GM21786 (cell line): ENCODE measurements around the gene MTREX.

Experiments
- ATAC-seq: cut with Tn5 transposase; IDR thresholded peaks from one replicate; pipeline ENCODE4 v1.9.1; 2021; ENCODE audit not compliant: unreplicated experiment

The MTREX gene

DNA sequence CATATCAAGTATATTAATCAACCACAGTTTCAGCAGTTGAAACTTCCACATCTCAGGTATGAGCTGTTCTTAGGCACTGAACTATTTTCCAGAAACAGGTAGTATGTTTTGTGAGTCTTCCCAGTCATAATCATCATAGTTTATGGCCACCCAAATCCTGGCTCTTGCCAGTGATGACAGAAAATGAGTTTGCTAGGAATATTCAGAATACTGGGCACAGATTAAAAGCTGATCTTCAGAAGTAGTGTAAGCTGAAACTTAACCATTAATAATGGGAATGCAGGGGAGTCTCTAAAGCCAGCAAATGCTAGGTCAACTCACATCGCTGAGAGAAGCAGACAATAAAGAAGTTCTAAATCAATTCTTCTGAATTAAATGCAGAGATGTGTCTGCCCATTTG lies 162.5 kb downstream of the MTREX start:
- ATAC-seq: no peak

- no peak for ATAC-seq
These were observed 163.7 kb downstream of the MTREX start for GRCh38 chr5:55471468-55471867.

DNA sequence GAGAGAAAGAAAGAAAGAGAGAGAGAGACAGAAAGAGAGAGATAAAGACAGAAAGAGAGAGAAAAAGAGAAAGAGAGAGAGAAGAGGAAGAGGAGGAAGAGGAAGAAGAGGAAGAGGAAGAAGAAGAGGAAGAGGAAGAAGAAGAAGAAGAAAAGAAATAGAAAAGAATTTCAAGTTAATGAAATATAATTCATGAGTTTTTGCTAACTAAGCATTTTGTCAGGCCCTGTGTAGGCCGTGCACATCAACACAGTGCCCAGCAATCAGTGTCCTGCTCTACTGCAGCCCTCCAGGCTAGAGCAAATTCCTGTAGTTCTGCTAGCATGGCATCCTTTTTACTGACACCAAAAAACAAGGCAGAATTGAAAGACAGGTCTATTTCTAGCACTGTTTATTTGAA lies 164.9 kb downstream of the MTREX start:
- no peak for ATAC-seq
